Measurements from ENCODE around the gene ARAP3.

The ARAP3 gene

GRCh38 chr5:141694479-141694878 is 12.4 kb upstream of the ARAP3 start:
- Histone ChIP-seq H3K4me2 (ENCODE audit: insufficient read depth, low read length) (no peak overlapping the region), H3K4me1 (ENCODE audit: insufficient read depth, low read length) (peaks cover 9% of the 10 kb centered on the region)
- no peak for ATAC-seq (ENCODE audit: insufficient read depth, low read depth)

GRCh38 chr5:141692919-141693725 is 11.1 kb upstream of the ARAP3 start:
- no peak overlapping the region for H3K27ac ChIP-seq (ENCODE audit: low read length)
- no peak overlapping the region for H3K4me2 ChIP-seq (ENCODE audit: insufficient read depth, low read length)
- H3K4me1 ChIP-seq (ENCODE audit: insufficient read depth, low read length): peaks cover 9% of the 10 kb centered on the region
- H3K4me3 ChIP-seq (ENCODE audit: low read depth in 1 of 2, low read length in 2 of 2): no peak overlapping the region
- DNase-seq (no peak), ATAC-seq (ENCODE audit: insufficient read depth, low read depth) (no peak)
- H3K36me3 ChIP-seq (ENCODE audit: insufficient read depth, low read length): no peaks in the 10 kb centered on the region
- H3K9me3 ChIP-seq (ENCODE audit: insufficient read depth, low read length, severe bottlenecking): no peaks in the 10 kb centered on the region
- TF ChIP-seq CTCF (IDR thresholded peaks at IDR 0.05; ENCODE audit: borderline replicate concordance, extremely low read depth, low read length, poor library complexity, severe bottlenecking) (no peak), EZH2 (IDR thresholded peaks at IDR 0.05; ENCODE audit: borderline replicate concordance, low read depth, low read length, severe bottlenecking) (no peak)
- H3K79me2 ChIP-seq (ENCODE audit: insufficient read depth, low read length): no peaks in the 10 kb centered on the region
- no peak overlapping the region for H3K9ac ChIP-seq (ENCODE audit: low read depth, low read length)
- peaks cover 31% of the 10 kb centered on the region for H3K27me3 ChIP-seq (ENCODE audit: insufficient read depth, low read length, poor library complexity)
- H2AFZ ChIP-seq (ENCODE audit: low read depth, low read length): no peak overlapping the region
- H4K20me1 ChIP-seq (ENCODE audit: insufficient read depth, low read length): no peaks in the 10 kb centered on the region

More at GRCh38 chr5:141694479-141694878, 12.4 kb upstream of the ARAP3 start:
- Histone ChIP-seq H3K4me3 (ENCODE audit: low read depth in 1 of 2, low read length in 2 of 2) (no peak overlapping the region), H2AFZ (ENCODE audit: low read depth, low read length) (no peak overlapping the region), H3K9ac (ENCODE audit: low read depth, low read length) (no peak overlapping the region), H3K27ac (ENCODE audit: low read length) (no peak overlapping the region), H3K9me3 (ENCODE audit: insufficient read depth, low read length, severe bottlenecking) (no peaks in the 10 kb centered on the region), H4K20me1 (ENCODE audit: insufficient read depth, low read length) (no peaks in the 10 kb centered on the region), H3K27me3 (ENCODE audit: insufficient read depth, low read length, poor library complexity) (peaks cover 19% of the 10 kb centered on the region), H3K79me2 (ENCODE audit: insufficient read depth, low read length) (no peaks in the 10 kb centered on the region), H3K36me3 (ENCODE audit: insufficient read depth, low read length) (no peaks in the 10 kb centered on the region)
- no peak for TF ChIP-seq CTCF (IDR thresholded peaks at IDR 0.05; ENCODE audit: borderline replicate concordance, extremely low read depth, low read length, poor library complexity, severe bottlenecking)
- no peak for TF ChIP-seq EZH2 (IDR thresholded peaks at IDR 0.05; ENCODE audit: borderline replicate concordance, low read depth, low read length, severe bottlenecking)
- DNase-seq: no peak

GRCh38 chr5:141692533-141692888 is 10.5 kb upstream of the ARAP3 start:
- no peak for ATAC-seq (ENCODE audit: insufficient read depth, low read depth)
- peak overlapping the region in 1 of 2 experiments; percentile 43; a peak in 1 of 4 replicates for H3K4me3 ChIP-seq (ENCODE audit: low read depth in 1 of 2, low read length in 2 of 2)
- no peaks in the 10 kb centered on the region for H3K79me2 ChIP-seq (ENCODE audit: insufficient read depth, low read length)
- peak overlapping the region; percentile 53; the same call in 1 of the 2 replicates for H2AFZ ChIP-seq (ENCODE audit: low read depth, low read length)
- no peaks in the 10 kb centered on the region for H4K20me1 ChIP-seq (ENCODE audit: insufficient read depth, low read length)
- H3K9me3 ChIP-seq (ENCODE audit: insufficient read depth, low read length, severe bottlenecking): no peaks in the 10 kb centered on the region
- peaks cover 9% of the 10 kb centered on the region for H3K4me1 ChIP-seq (ENCODE audit: insufficient read depth, low read length)
- H3K36me3 ChIP-seq (ENCODE audit: insufficient read depth, low read length): no peaks in the 10 kb centered on the region
- DNase-seq: no peak
- peak overlapping the region; percentile 30; the same call in 1 of the 2 replicates for H3K9ac ChIP-seq (ENCODE audit: low read depth, low read length)
- no peak overlapping the region for H3K27ac ChIP-seq (ENCODE audit: low read length)
- TF ChIP-seq CTCF (IDR thresholded peaks at IDR 0.05; ENCODE audit: borderline replicate concordance, extremely low read depth, low read length, poor library complexity, severe bottlenecking) (no peak), EZH2 (IDR thresholded peaks at IDR 0.05; ENCODE audit: borderline replicate concordance, low read depth, low read length, severe bottlenecking) (no peak)
- peak overlapping the region; percentile 62 for H3K4me2 ChIP-seq (ENCODE audit: insufficient read depth, low read length)
- peaks cover 27% of the 10 kb centered on the region for H3K27me3 ChIP-seq (ENCODE audit: insufficient read depth, low read length, poor library complexity)

All from DND-41 (cell line).